Measurements from ENCODE around the gene RBM26.

Gene RBM26

GRCh38 chr13:79338343-79338742 lies 67.7 kb downstream of the RBM26 start:
- H3K4me1 ChIP-seq (ENCODE audit: control insufficient read depth in 1 of 2, insufficient read depth in 1 of 2, low read depth in 1 of 2, low read length in 1 of 2) = no peaks in the 10 kb centered on the region
- H3K27ac ChIP-seq = no peak overlapping the region
- H3K27me3 ChIP-seq = no peaks in the 10 kb centered on the region
- no peak for TF ChIP-seq CTCF (IDR thresholded peaks at IDR 0.05)
- H3K36me3 ChIP-seq = peaks cover 96% of the 10 kb centered on the region
- H3K4me3 ChIP-seq (ENCODE audit: low read depth in 1 of 2, low read length in 1 of 2) = no peak overlapping the region
- no peaks in the 10 kb centered on the region for H3K9me3 ChIP-seq

DNA sequence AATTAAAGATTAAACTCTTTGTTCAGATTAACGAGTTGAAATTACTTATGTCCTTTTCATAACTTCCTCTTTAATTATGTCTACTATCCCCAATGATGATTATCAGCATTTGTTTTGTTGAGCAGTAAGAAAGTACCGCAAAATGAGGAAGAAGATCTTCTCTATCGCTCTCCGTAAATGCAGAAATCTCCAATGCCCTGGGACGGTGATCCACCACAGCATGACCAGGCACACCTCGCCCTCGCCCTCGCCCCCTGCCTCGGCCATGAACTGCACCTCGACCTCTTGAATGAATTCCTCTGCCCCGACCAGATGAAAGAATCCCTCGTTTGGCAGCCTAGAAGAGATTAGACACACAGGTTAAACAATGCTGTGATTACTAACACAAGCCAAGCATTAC lies 69.1 kb downstream of the RBM26 start:
- Histone ChIP-seq H3K36me3 (peaks cover 92% of the 10 kb centered on the region), H3K27ac (no peak overlapping the region), H3K4me3 (ENCODE audit: low read depth in 1 of 2, low read length in 1 of 2) (no peak overlapping the region), H3K9me3 (no peaks in the 10 kb centered on the region), H3K27me3 (no peaks in the 10 kb centered on the region), H3K4me1 (ENCODE audit: control insufficient read depth in 1 of 2, insufficient read depth in 1 of 2, low read depth in 1 of 2, low read length in 1 of 2) (no peaks in the 10 kb centered on the region)
- no peak for TF ChIP-seq CTCF (IDR thresholded peaks at IDR 0.05)

GRCh38 chr13:79328510-79328909 lies 77.5 kb downstream of the RBM26 start:
- TF ChIP-seq CTCF (IDR thresholded peaks at IDR 0.05) = no peak
- H3K27me3 ChIP-seq = no peaks in the 10 kb centered on the region
- no peaks in the 10 kb centered on the region for H3K4me1 ChIP-seq (ENCODE audit: control insufficient read depth in 1 of 2, insufficient read depth in 1 of 2, low read depth in 1 of 2, low read length in 1 of 2)
- H3K36me3 ChIP-seq = peaks cover 40% of the 10 kb centered on the region
- H3K4me3 ChIP-seq (ENCODE audit: low read depth in 1 of 2, low read length in 1 of 2) = no peak overlapping the region
- H3K27ac ChIP-seq = no peak overlapping the region
- H3K9me3 ChIP-seq = no peaks in the 10 kb centered on the region

- Histone ChIP-seq H3K27me3 (no peaks in the 10 kb centered on the region), H3K36me3 (peaks cover 53% of the 10 kb centered on the region), H3K27ac (no peak overlapping the region), H3K4me1 (ENCODE audit: control insufficient read depth in 1 of 2, insufficient read depth in 1 of 2, low read depth in 1 of 2, low read length in 1 of 2) (no peaks in the 10 kb centered on the region), H3K4me3 (ENCODE audit: low read depth in 1 of 2, low read length in 1 of 2) (no peak overlapping the region), H3K9me3 (no peaks in the 10 kb centered on the region)
- no peak for TF ChIP-seq CTCF (IDR thresholded peaks at IDR 0.05)
Measured at GRCh38 chr13:79320433-79320832, 85.6 kb downstream of the RBM26 start.

DNA sequence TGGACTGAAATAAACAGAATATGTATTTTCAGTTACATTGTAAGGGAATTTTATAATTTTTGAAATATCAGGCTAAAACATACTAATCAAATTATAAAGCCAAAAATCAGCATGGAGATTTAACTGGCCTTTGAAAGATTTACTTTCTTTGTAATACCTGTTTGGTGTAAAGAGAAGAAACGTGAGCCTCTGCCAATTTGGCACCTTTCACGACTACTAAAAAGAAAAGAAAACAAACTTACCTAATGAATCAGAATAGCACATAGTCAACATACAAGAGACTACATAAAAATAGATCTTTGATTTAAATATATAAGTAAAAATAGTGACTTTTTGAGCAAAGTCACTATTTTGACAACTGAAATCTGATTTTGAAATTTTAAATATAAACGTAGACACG lies 87.4 kb downstream of the RBM26 start:
- no peaks in the 10 kb centered on the region for H3K4me1 ChIP-seq (ENCODE audit: control insufficient read depth in 1 of 2, insufficient read depth in 1 of 2, low read depth in 1 of 2, low read length in 1 of 2)
- H3K27me3 ChIP-seq = no peaks in the 10 kb centered on the region
- no peak overlapping the region for H3K4me3 ChIP-seq (ENCODE audit: low read depth in 1 of 2, low read length in 1 of 2)
- no peak overlapping the region for H3K27ac ChIP-seq
- no peaks in the 10 kb centered on the region for H3K9me3 ChIP-seq
- peaks cover 51% of the 10 kb centered on the region for H3K36me3 ChIP-seq
- TF ChIP-seq CTCF (IDR thresholded peaks at IDR 0.05) = no peak

DNA sequence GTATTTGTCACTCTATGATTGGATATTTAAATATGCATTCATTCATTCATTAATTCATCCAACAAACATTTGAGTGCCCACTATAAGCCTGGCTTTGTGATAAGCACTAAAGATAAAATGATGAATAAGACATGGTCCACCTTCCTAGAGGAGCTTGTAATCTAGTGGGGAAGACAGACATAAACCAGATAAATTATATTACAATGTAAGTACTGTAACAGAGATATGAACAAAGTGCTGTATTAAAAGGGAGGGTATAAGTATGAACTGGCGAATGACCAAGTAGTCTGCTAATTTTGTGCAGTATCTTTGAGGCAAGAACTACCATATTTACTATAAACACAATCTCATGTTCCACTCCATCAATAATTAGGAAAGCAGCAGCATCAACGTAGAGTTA lies 88.2 kb downstream of the RBM26 start:
- H3K4me3 ChIP-seq (ENCODE audit: low read depth in 1 of 2, low read length in 1 of 2) = no peak overlapping the region
- TF ChIP-seq CTCF (IDR thresholded peaks at IDR 0.05) = no peak
- H3K36me3 ChIP-seq = peaks cover 51% of the 10 kb centered on the region
- H3K9me3 ChIP-seq = no peaks in the 10 kb centered on the region
- no peaks in the 10 kb centered on the region for H3K4me1 ChIP-seq (ENCODE audit: control insufficient read depth in 1 of 2, insufficient read depth in 1 of 2, low read depth in 1 of 2, low read length in 1 of 2)
- H3K27me3 ChIP-seq = no peaks in the 10 kb centered on the region
- H3K27ac ChIP-seq = no peak overlapping the region
